ENCODE measurements around the gene PPP3CA. TPM values are rescaled to one million over a fixed set of nuclear protein-coding genes. Genes with fewer than 3 reads are reported as not detected.

The PPP3CA gene
- total RNA-seq, 6 experiments from 2014 or later: 12.1 to 14.5 (median 13.1) TPM

GRCh38 chr4:101128473-101128872 is 218.9 kb downstream of the PPP3CA start:
- no peak for ATAC-seq

GRCh38 chr4:101127176-101127790 is 220.0 kb downstream of the PPP3CA start:
- Histone ChIP-seq H3K27me3 (no peaks in the 10 kb centered on the region), H3K4me3 (no peak overlapping the region), H3K36me3 (no peaks in the 10 kb centered on the region), H3K4me1 (no peaks in the 10 kb centered on the region), H3K9me3 (no peaks in the 10 kb centered on the region), H3K27ac (no peak overlapping the region)
- no peak for TF ChIP-seq POLR2A (IDR thresholded peaks at IDR 0.05)
- TF ChIP-seq, protein P1, sequence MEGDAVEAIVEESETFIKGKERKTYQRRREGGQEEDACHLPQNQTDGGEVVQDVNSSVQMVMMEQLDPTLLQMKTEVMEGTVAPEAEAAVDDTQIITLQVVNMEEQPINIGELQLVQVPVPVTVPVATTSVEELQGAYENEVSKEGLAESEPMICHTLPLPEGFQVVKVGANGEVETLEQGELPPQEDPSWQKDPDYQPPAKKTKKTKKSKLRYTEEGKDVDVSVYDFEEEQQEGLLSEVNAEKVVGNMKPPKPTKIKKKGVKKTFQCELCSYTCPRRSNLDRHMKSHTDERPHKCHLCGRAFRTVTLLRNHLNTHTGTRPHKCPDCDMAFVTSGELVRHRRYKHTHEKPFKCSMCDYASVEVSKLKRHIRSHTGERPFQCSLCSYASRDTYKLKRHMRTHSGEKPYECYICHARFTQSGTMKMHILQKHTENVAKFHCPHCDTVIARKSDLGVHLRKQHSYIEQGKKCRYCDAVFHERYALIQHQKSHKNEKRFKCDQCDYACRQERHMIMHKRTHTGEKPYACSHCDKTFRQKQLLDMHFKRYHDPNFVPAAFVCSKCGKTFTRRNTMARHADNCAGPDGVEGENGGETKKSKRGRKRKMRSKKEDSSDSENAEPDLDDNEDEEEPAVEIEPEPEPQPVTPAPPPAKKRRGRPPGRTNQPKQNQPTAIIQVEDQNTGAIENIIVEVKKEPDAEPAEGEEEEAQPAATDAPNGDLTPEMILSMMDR (IDR thresholded peaks at IDR 0.05): no peak
- 87% methylated on average over 2 of the region's 3 CpGs for WGBS (ENCODE audit: insufficient coverage, low coverage, low lambda C conversion rate, missing lambda C conversion rate)
- no peak for ATAC-seq
- intact Hi-C loops (cut with DNase I): no loop called here
- no peak for DNase-seq

More at GRCh38 chr4:101128473-101128872, 218.9 kb downstream of the PPP3CA start:
- no peak overlapping the region for H3K4me3 ChIP-seq
- no peaks in the 10 kb centered on the region for H3K36me3 ChIP-seq
- H3K27ac ChIP-seq: no peak overlapping the region
- H3K9me3 ChIP-seq: no peaks in the 10 kb centered on the region
- TF ChIP-seq POLR2A (IDR thresholded peaks at IDR 0.05): no peak
- H3K4me1 ChIP-seq: no peaks in the 10 kb centered on the region
- DNase-seq: no peak
- intact Hi-C loops (cut with DNase I): no loop called here
- H3K27me3 ChIP-seq: no peaks in the 10 kb centered on the region
- 100% methylated on average over 1 of the region's 10 CpGs for WGBS (ENCODE audit: insufficient coverage, low coverage, low lambda C conversion rate, missing lambda C conversion rate)

- no peak overlapping the region for H3K27ac ChIP-seq
- H3K9me3 ChIP-seq: no peaks in the 10 kb centered on the region
- DNase-seq: no peak
- WGBS (ENCODE audit: insufficient coverage, low coverage, low lambda C conversion rate, missing lambda C conversion rate): 79% methylated on average over 1 of the region's 1 CpG
- H3K36me3 ChIP-seq: no peaks in the 10 kb centered on the region
- H3K4me3 ChIP-seq: no peak overlapping the region
- H3K27me3 ChIP-seq: no peaks in the 10 kb centered on the region
- ATAC-seq: no peak
- intact Hi-C loops (cut with DNase I): no loop called here
- no peaks in the 10 kb centered on the region for H3K4me1 ChIP-seq
- TF ChIP-seq POLR2A (IDR thresholded peaks at IDR 0.05): no peak
- TF ChIP-seq, protein P1 (IDR thresholded peaks at IDR 0.05): no peak
Measured at GRCh38 chr4:101126059-101126458, 221.3 kb downstream of the PPP3CA start.

- Histone ChIP-seq H3K27me3 (no peaks in the 10 kb centered on the region), H3K9me3 (no peaks in the 10 kb centered on the region), H3K4me3 (no peak overlapping the region), H3K4me1 (no peaks in the 10 kb centered on the region), H3K36me3 (no peaks in the 10 kb centered on the region), H3K27ac (no peak overlapping the region)
- ATAC-seq (no peak), DNase-seq (no peak)
- intact Hi-C loops (cut with DNase I): no loop called here
- WGBS (ENCODE audit: insufficient coverage, low coverage, low lambda C conversion rate, missing lambda C conversion rate): 84% methylated on average over 5 of the region's 5 CpGs
- TF ChIP-seq, protein P1 (IDR thresholded peaks at IDR 0.05): no peak
- TF ChIP-seq POLR2A (IDR thresholded peaks at IDR 0.05): no peak
Measured at GRCh38 chr4:101125045-101125942, 222.0 kb downstream of the PPP3CA start.

GRCh38 chr4:101123231-101123630 is 224.1 kb downstream of the PPP3CA start:
- Histone ChIP-seq H3K27me3 (no peaks in the 10 kb centered on the region), H3K9me3 (no peaks in the 10 kb centered on the region), H3K4me3 (no peak overlapping the region), H3K36me3 (no peaks in the 10 kb centered on the region), H3K4me1 (no peaks in the 10 kb centered on the region), H3K27ac (no peak overlapping the region)
- TF ChIP-seq, protein P1 (IDR thresholded peaks at IDR 0.05): no peak
- TF ChIP-seq POLR2A (IDR thresholded peaks at IDR 0.05): no peak
- 95% methylated on average over 4 of the region's 5 CpGs for WGBS (ENCODE audit: insufficient coverage, low coverage, low lambda C conversion rate, missing lambda C conversion rate)
- no peak for DNase-seq
- intact Hi-C loops (cut with DNase I): no loop called here
- ATAC-seq: no peak

Data from right lobe of liver (tissue), 6 donors.